ENCODE results near the gene CADM1. TPM values are rescaled to one million over a fixed set of nuclear protein-coding genes. Genes with fewer than 3 reads are reported as not detected.

Gene CADM1
- total and polyA plus RNA-seq, 4 experiments from 2014 or later, result 2.8 to 5.6 (median 3.3) TPM

DNA sequence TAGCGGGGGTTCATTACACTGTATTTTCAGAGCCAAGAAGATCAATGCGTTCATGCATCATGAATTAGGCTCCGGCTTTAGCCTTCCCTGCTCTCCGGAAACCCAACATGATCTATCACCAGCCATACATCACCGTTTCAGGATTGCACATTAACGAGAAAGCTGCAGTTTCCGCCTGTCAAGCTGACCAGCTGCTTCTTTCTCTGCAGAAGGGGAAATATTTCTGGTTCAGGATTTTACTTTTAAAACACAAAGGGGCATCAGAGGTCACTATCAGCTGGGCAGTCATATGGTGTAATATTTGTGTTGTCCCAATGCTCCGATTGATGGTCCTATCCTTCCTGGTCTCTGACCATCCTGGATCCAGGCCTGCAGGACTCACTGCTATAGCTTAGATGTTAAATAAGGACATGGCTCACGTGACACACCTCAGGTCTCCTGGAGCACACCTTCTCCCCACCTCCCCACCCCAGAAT lies 21.4 kb upstream of the CADM1 start:
- H3K27ac ChIP-seq (ENCODE audit: low read depth, low read length), result no peak overlapping the region
- Mint-ChIP-seq H3K36me3 (no peaks in the 10 kb centered on the region), H3K27me3 (peaks cover 2% of the 10 kb centered on the region in 2 donors), H3K9me3 (peaks cover 0 to 3% (median 0%) of the 10 kb centered on the region in 8 donors), H3K4me3 (no peak overlapping the region), H3K27ac (no peak overlapping the region), H3K4me1 (no peaks in the 10 kb centered on the region)
- no peaks in the 10 kb centered on the region for H3K36me3 ChIP-seq (ENCODE audit: insufficient read depth, low read length)
- no peaks in the 10 kb centered on the region for H3K9me3 ChIP-seq (ENCODE audit: control insufficient read depth in 1 of 2, low read length in 2 of 2)
- no peak overlapping the region for H3K4me3 ChIP-seq (ENCODE audit: low read length in 2 of 2)
- ChIA-PET CTCF (ENCODE audit: partially characterized antibody) (no interaction called here), POLR2A (ENCODE audit: partially characterized antibody) (no interaction called here)
- intact Hi-C loops (cut with micrococcal nuclease), result no loop called here
- H3K27me3 ChIP-seq (ENCODE audit: insufficient read depth, low read length), result no peaks in the 10 kb centered on the region
- no peak for DNase-seq
- H3K4me1 ChIP-seq (ENCODE audit: insufficient read depth, low read length), result no peaks in the 10 kb centered on the region

DNA sequence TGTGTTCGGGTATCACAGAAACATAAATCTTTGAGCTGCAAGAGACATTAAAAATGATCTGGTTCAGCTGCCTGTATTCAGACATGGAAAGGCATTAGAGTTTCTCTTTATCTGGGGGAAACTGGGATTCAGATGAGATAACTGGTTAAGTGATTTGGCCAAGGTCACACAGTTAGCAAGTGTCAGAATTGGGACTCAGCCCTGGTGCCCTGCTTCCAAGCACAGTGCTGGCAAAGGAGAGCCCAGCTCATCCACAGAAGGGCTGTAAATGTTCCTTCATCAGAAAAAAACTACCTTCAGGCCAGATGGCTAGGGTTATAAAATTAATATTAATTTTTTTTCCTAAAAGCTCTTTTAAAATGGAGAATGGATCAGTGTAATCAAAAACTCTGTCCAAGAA lies 20.4 kb upstream of the CADM1 start:
- Histone ChIP-seq H3K9me3 (ENCODE audit: control insufficient read depth in 1 of 2, low read length in 2 of 2) (no peaks in the 10 kb centered on the region), H3K27me3 (ENCODE audit: insufficient read depth, low read length) (no peaks in the 10 kb centered on the region), H3K4me3 (ENCODE audit: low read length in 2 of 2) (no peak overlapping the region), H3K4me1 (ENCODE audit: insufficient read depth, low read length) (no peaks in the 10 kb centered on the region), H3K36me3 (ENCODE audit: insufficient read depth, low read length) (no peaks in the 10 kb centered on the region), H3K27ac (ENCODE audit: low read depth, low read length) (no peak overlapping the region)
- H3K4me3 Mint-ChIP-seq, result no peak overlapping the region
- H3K27me3 Mint-ChIP-seq, result peaks cover 2% of the 10 kb centered on the region in 2 donors
- POLR2A ChIA-PET (ENCODE audit: partially characterized antibody), result no interaction called here
- no peak overlapping the region for H3K27ac Mint-ChIP-seq
- intact Hi-C loops (cut with micrococcal nuclease), result no loop called here
- H3K9me3 Mint-ChIP-seq, result peaks cover 0 to 3% (median 0%) of the 10 kb centered on the region in 8 donors
- CTCF ChIA-PET (ENCODE audit: partially characterized antibody), result no interaction called here
- DNase-seq, result no peak
- no peaks in the 10 kb centered on the region for H3K36me3 Mint-ChIP-seq
- no peaks in the 10 kb centered on the region for H3K4me1 Mint-ChIP-seq

DNA sequence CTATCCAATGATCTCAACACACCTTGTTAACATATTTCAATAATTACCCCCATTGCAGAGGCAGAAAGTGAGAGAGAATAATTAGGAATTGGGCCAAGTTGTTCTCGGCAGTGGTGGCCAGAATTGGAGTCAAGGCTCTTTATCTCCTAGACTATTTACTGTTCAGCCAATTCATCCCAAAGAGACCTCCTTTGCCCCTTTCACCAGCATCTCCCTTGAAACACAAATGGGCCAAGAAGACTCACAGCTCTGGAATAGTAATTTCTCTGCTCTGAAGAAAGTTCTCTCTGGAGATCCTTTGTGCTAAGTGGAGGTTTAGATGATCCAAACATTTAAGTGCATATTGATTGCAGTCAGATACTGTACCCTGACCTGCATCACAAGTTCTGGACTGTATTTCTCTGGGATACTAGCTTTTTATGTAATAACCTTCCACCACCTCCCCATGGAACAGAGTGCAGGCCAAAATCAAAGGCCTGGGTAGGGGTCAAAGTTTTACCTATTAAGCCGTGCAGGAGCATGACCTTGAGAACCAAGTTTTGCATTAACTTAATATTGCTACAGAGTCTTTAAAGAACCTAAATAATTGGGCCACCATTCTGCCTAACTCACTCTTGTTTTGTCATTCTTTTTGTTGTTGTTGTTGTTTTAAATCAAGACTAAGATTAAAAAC lies 19.6 kb upstream of the CADM1 start:
- Histone ChIP-seq H3K36me3 (ENCODE audit: insufficient read depth, low read length) (no peaks in the 10 kb centered on the region), H3K27ac (ENCODE audit: low read depth, low read length) (no peak overlapping the region), H3K4me1 (ENCODE audit: insufficient read depth, low read length) (no peaks in the 10 kb centered on the region), H3K9me3 (ENCODE audit: control insufficient read depth in 1 of 2, low read length in 2 of 2) (no peaks in the 10 kb centered on the region), H3K27me3 (ENCODE audit: insufficient read depth, low read length) (no peaks in the 10 kb centered on the region), H3K4me3 (ENCODE audit: low read length in 2 of 2) (no peak overlapping the region)
- H3K27me3 Mint-ChIP-seq, result peaks cover 0 to 2% of the 10 kb centered on the region in 2 donors
- H3K9me3 Mint-ChIP-seq, result peaks cover 0 to 3% (median 0%) of the 10 kb centered on the region in 8 donors
- ChIA-PET CTCF (ENCODE audit: partially characterized antibody) (no interaction called here), POLR2A (ENCODE audit: partially characterized antibody) (no interaction called here)
- intact Hi-C loops (cut with micrococcal nuclease), result no loop called here
- DNase-seq, result no peak
- no peak overlapping the region for H3K27ac Mint-ChIP-seq
- H3K4me1 Mint-ChIP-seq, result no peaks in the 10 kb centered on the region
- no peak overlapping the region for H3K4me3 Mint-ChIP-seq
- H3K36me3 Mint-ChIP-seq, result no peaks in the 10 kb centered on the region

DNA sequence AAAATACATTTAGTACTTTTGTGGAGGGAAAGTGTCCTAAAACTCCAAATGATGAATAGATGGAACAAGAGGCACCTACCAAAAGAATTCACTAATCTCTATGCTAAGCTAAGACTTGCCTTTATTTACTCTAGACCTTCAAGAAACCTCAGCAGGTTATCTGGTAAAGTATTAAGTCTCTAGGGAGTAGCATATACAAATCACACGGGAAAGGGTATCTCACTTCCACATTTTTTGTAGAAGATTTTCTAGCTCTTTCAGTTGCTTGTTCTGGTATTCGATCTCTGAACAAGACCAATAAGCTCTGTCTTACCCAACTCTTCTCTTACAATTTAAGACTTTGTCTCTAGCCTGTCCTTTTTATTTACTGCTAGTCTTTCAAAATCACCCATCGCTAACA lies 18.1 kb upstream of the CADM1 start:
- Mint-ChIP-seq H3K4me3 (no peak overlapping the region), H3K4me1 (no peaks in the 10 kb centered on the region), H3K27me3 (peaks cover 0 to 4% of the 10 kb centered on the region in 2 donors), H3K36me3 (no peaks in the 10 kb centered on the region), H3K27ac (no peak overlapping the region), H3K9me3 (peaks cover 0 to 3% (median 0%) of the 10 kb centered on the region in 8 donors)
- intact Hi-C loops (cut with micrococcal nuclease), result no loop called here
- no peak overlapping the region for H3K4me3 ChIP-seq (ENCODE audit: low read length in 2 of 2)
- H3K4me1 ChIP-seq (ENCODE audit: insufficient read depth, low read length), result no peaks in the 10 kb centered on the region
- H3K27me3 ChIP-seq (ENCODE audit: insufficient read depth, low read length), result no peaks in the 10 kb centered on the region
- no peaks in the 10 kb centered on the region for H3K36me3 ChIP-seq (ENCODE audit: insufficient read depth, low read length)
- ChIA-PET POLR2A (ENCODE audit: partially characterized antibody) (no interaction called here), CTCF (ENCODE audit: partially characterized antibody) (no interaction called here)
- no peaks in the 10 kb centered on the region for H3K9me3 ChIP-seq (ENCODE audit: control insufficient read depth in 1 of 2, low read length in 2 of 2)
- no peak for DNase-seq
- no peak overlapping the region for H3K27ac ChIP-seq (ENCODE audit: low read depth, low read length)

DNA sequence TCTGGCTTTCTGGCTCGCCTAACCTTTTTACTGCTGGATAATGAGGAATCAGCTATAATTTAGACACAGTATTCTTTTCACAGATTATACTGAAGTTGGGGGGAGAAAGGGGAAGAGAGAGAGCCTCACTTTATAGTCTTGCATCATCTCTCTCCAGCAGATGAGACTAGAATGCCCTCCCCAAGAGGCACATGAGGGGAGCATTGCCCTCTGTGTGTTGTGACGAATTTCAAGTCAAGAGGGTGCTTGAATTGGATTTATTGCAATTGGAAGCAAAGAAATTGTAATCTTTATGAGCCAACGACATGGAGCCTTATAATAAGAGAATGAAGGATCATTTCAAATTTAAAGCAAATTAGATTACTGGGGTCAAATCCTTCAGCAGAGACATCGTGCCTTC lies 17.6 kb upstream of the CADM1 start:
- no peaks in the 10 kb centered on the region for H3K4me1 Mint-ChIP-seq
- POLR2A ChIA-PET (ENCODE audit: partially characterized antibody), result no interaction called here
- peaks cover 0 to 4% of the 10 kb centered on the region in 2 donors for H3K27me3 Mint-ChIP-seq
- no peaks in the 10 kb centered on the region for H3K36me3 ChIP-seq (ENCODE audit: insufficient read depth, low read length)
- intact Hi-C loops (cut with micrococcal nuclease), result no loop called here
- H3K9me3 Mint-ChIP-seq, result peaks cover 0 to 3% (median 0%) of the 10 kb centered on the region in 8 donors
- no peaks in the 10 kb centered on the region for H3K9me3 ChIP-seq (ENCODE audit: control insufficient read depth in 1 of 2, low read length in 2 of 2)
- no peaks in the 10 kb centered on the region for H3K27me3 ChIP-seq (ENCODE audit: insufficient read depth, low read length)
- H3K4me3 ChIP-seq (ENCODE audit: low read length in 2 of 2), result no peak overlapping the region
- H3K36me3 Mint-ChIP-seq, result no peaks in the 10 kb centered on the region
- no peaks in the 10 kb centered on the region for H3K4me1 ChIP-seq (ENCODE audit: insufficient read depth, low read length)
- DNase-seq, result no peak
- H3K4me3 Mint-ChIP-seq, result no peak overlapping the region
- no peak overlapping the region for H3K27ac Mint-ChIP-seq
- CTCF ChIA-PET (ENCODE audit: partially characterized antibody), result no interaction called here
- H3K27ac ChIP-seq (ENCODE audit: low read depth, low read length), result no peak overlapping the region

DNA sequence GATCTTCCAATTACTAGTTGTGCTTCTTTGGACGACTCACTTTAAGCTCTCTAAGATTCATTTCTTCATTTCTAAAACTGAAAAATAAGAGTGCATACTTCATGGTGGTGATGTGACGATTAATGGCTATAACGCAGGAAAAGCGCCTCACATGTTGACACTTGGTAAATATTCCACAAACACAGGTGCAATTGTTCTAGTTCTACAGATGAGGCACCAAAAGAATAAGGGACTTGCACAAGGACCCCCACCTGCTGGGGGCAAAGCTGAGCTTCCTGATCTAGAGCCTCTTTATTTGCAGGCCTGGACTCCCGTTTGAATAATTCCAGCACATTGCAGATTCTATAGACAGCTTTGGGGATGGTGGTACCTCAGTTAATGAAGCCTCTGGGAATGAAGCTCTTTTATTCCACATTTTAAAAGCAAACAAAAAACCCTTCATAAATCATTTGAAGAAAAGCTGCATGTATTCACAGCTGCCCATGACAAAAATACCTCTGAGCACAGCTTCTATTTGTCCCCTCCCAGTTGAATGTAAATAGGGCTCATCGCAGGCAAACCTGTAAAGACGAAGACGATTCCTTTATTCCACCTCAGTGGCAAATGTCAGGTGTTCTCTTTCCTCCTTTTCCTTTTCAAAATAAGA lies 14.9 kb upstream of the CADM1 start:
- Mint-ChIP-seq H3K4me3 (no peak overlapping the region), H3K36me3 (no peaks in the 10 kb centered on the region), H3K27me3 (peaks cover 2 to 11% of the 10 kb centered on the region in 2 donors), H3K27ac (no peak overlapping the region), H3K9me3 (peaks cover 0 to 3% (median 0%) of the 10 kb centered on the region in 8 donors), H3K4me1 (no peaks in the 10 kb centered on the region)
- Histone ChIP-seq H3K27ac (ENCODE audit: low read depth, low read length) (no peak overlapping the region), H3K4me1 (ENCODE audit: insufficient read depth, low read length) (no peaks in the 10 kb centered on the region), H3K36me3 (ENCODE audit: insufficient read depth, low read length) (no peaks in the 10 kb centered on the region), H3K4me3 (ENCODE audit: low read length in 2 of 2) (no peak overlapping the region), H3K27me3 (ENCODE audit: insufficient read depth, low read length) (no peaks in the 10 kb centered on the region), H3K9me3 (ENCODE audit: control insufficient read depth in 1 of 2, low read length in 2 of 2) (no peaks in the 10 kb centered on the region)
- no peak for DNase-seq
- CTCF ChIA-PET (ENCODE audit: partially characterized antibody), result no interaction called here
- POLR2A ChIA-PET (ENCODE audit: partially characterized antibody), result no interaction called here
- intact Hi-C loops (cut with micrococcal nuclease), result no loop called here

DNA sequence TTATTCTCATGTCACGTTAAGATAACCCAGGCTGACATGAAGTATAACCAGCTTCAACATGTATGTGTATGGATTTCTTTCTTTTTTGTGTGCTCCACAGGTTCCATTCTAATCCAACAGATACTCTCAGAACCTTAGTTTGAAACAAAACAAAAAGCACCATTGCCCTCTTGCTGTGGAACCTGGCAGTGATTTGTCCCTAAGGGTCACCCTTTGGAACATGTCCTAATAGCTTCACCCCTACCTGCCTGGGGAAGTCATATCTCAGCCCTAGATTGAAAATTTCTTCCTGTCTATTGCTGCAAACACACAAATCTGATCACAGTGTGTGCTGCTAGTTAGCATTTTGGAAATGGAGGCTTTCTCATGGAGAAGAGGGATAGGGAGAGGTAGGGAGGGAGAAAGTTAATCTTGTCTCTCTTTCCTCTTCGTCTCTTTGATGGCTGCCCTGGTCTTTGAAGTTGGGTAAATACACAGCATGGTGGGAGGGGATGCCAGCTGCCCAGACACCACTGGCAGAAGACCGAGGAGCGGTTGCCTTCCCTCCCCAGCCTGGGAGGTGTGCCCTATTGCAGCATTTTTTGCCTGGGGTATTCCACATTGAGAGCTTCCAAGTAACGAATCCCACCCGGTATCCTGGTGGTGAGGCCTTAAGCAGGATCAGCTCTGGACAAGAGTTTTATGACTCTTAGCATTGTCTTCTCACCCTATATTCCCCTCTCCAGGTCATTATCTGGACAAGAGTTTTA lies 11.6 kb upstream of the CADM1 start:
- DNase-seq, result no peak
- no peaks in the 10 kb centered on the region for H3K36me3 ChIP-seq (ENCODE audit: insufficient read depth, low read length)
- H3K9me3 Mint-ChIP-seq, result peaks cover 0 to 3% (median 0%) of the 10 kb centered on the region in 8 donors
- no peaks in the 10 kb centered on the region for H3K36me3 Mint-ChIP-seq
- no peaks in the 10 kb centered on the region for H3K4me1 Mint-ChIP-seq
- no peak overlapping the region for H3K4me3 Mint-ChIP-seq
- no peaks in the 10 kb centered on the region for H3K4me1 ChIP-seq (ENCODE audit: insufficient read depth, low read length)
- ChIA-PET POLR2A (ENCODE audit: partially characterized antibody) (no interaction called here), CTCF (ENCODE audit: partially characterized antibody) (no interaction called here)
- H3K4me3 ChIP-seq (ENCODE audit: low read length in 2 of 2), result no peak overlapping the region
- no peak overlapping the region for H3K27ac ChIP-seq (ENCODE audit: low read depth, low read length)
- no peaks in the 10 kb centered on the region for H3K27me3 ChIP-seq (ENCODE audit: insufficient read depth, low read length)
- no peak overlapping the region for H3K27ac Mint-ChIP-seq
- intact Hi-C loops (cut with micrococcal nuclease), result no loop called here
- no peaks in the 10 kb centered on the region for H3K9me3 ChIP-seq (ENCODE audit: control insufficient read depth in 1 of 2, low read length in 2 of 2)
- peaks cover 4 to 11% of the 10 kb centered on the region in 2 donors for H3K27me3 Mint-ChIP-seq

Data from CD4-positive, alpha-beta memory T cell (primary cell).